Muscle of arm (tissue), 14 donors: ENCODE results near the gene FAF1. TPM values are rescaled to one million over a fixed set of nuclear protein-coding genes. Genes with fewer than 3 reads are reported as not detected.
"Not testable (repeated sequence)": the region's sequence is repeated elsewhere in the genome, so short reads cannot be mapped to it uniquely, and the experiment has no call there.

ENCODE experiments used
- DNase-seq: peaks from one replicate; pipeline ENCODE4 v3.0.0-alpha.2; 2013
- long read RNA-seq, 11 donors: transcript quantifications; one replicate each; lab custom pipeline, GENCODE V29; 2026
- polyA plus RNA-seq, 12 donors: library from polyadenylated mRNA; unstranded; fragments of 120-200 nt; gene quantifications; one replicate each; pipeline ENCODE4 v1.2.1, GENCODE V29; 2013; ENCODE audit not compliant: insufficient read length in 12 of 12

Gene FAF1
- polyA plus RNA-seq: 10 to 100 TPM in 11 of 12 donors, not detected in 1; 33.3 to 55.8 (median 49.1) TPM
- long read RNA-seq, donor 1, full-length matches to known transcripts: 6 of 6 reads
- long read RNA-seq, donor 1, partial matches to known transcripts: 0 of 6 reads
- long read RNA-seq, donor 1, other reads (novel, unspliced or antisense): 0 of 6 reads
- long read RNA-seq, donor 2, full-length matches to known transcripts: 8 of 8 reads
- long read RNA-seq, donor 2, partial matches to known transcripts: 0 of 8 reads
- long read RNA-seq, donor 2, other reads (novel, unspliced or antisense): 0 of 8 reads
- long read RNA-seq, donor 3, full-length matches to known transcripts: 5 of 5 reads
- long read RNA-seq, donor 3, partial matches to known transcripts: 0 of 5 reads
- long read RNA-seq, donor 3, other reads (novel, unspliced or antisense): 0 of 5 reads
- long read RNA-seq, donor 4, full-length matches to known transcripts: 3 of 3 reads
- long read RNA-seq, donor 4, partial matches to known transcripts: 0 of 3 reads
- long read RNA-seq, donor 4, other reads (novel, unspliced or antisense): 0 of 3 reads
- long read RNA-seq, donor 5, full-length matches to known transcripts: 13 of 13 reads
- long read RNA-seq, donor 5, partial matches to known transcripts: 0 of 13 reads
- long read RNA-seq, donor 5, other reads (novel, unspliced or antisense): 0 of 13 reads
- long read RNA-seq, donor 6, full-length matches to known transcripts: 6 of 6 reads
- long read RNA-seq, donor 6, partial matches to known transcripts: 0 of 6 reads
- long read RNA-seq, donor 6, other reads (novel, unspliced or antisense): 0 of 6 reads
- long read RNA-seq, donor 7, full-length matches to known transcripts: 2 of 2 reads
- long read RNA-seq, donor 7, partial matches to known transcripts: 0 of 2 reads
- long read RNA-seq, donor 7, other reads (novel, unspliced or antisense): 0 of 2 reads
- long read RNA-seq, donor 8, full-length matches to known transcripts: 3 of 3 reads
- long read RNA-seq, donor 8, partial matches to known transcripts: 0 of 3 reads
- long read RNA-seq, donor 8, other reads (novel, unspliced or antisense): 0 of 3 reads
- long read RNA-seq, donor 9, full-length matches to known transcripts: 1 of 1 reads
- long read RNA-seq, donor 9, partial matches to known transcripts: 0 of 1 reads
- long read RNA-seq, donor 9, other reads (novel, unspliced or antisense): 0 of 1 reads
- long read RNA-seq, donor 10, full-length matches to known transcripts: 10 of 10 reads
- long read RNA-seq, donor 10, partial matches to known transcripts: 0 of 10 reads
- long read RNA-seq, donor 10, other reads (novel, unspliced or antisense): 0 of 10 reads
- long read RNA-seq, donor 11, full-length matches to known transcripts: 1 of 1 reads
- long read RNA-seq, donor 11, partial matches to known transcripts: 0 of 1 reads
- long read RNA-seq, donor 11, other reads (novel, unspliced or antisense): 0 of 1 reads

DNA sequence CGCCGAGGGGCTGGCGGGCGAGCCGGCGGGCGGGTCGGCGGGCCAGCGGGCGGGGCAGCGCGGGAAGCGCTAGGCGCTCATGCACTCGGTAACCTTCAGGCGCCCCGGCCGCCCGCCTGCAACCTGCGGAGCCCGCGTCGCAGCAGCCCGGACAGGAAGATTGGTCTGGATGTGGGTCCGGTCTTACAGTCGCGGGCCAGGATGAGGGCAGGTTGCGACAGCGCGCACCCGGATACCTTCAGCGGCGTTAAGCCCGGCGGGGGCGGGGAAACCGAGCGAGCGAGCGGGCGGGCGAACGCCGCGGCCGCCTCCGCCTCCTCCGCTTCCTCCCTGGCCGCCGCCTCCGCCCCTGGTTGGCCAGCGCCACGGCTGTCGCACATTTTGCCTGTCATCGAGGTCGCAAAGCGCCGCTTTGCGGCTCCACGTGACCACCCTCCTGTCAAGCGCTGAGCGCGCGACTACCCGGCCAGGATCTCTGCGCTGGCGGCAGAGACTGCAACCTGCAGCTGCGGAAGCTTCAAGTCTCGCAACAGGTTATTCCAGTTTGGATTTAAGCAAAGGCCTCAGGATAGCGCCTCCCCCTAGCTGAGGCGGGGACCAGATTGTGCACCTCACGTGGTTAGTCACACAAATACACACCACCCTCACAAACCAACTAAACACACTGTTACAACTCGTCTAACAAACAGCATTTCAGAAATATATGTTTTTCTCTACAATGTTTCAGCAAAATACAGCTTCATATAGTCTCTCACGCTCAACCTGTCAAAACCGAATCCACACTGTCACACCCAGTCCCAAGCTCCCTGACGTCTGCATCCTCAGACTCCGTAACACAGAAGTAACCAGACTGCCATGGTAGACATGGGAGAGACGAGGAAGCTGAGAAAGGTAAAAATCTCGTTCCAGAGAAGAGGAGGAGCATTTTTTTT, at the start of gene FAF1:
Gene FAF1, minus strand, starts transcription at position 355 of the 932 bp plus-strand sequence. CDS start 456 bp downstream, outside the sequence.
- peak; percentile 97 for DNase-seq

- DNase-seq: no peak
Measured at GRCh38 chr1:51009381-51009780, 49.3 kb upstream of the FAF1 start.

- not testable (repeated sequence) for DNase-seq
Measured at GRCh38 chr1:51005549-51005948, 45.5 kb upstream of the FAF1 start.

DNA sequence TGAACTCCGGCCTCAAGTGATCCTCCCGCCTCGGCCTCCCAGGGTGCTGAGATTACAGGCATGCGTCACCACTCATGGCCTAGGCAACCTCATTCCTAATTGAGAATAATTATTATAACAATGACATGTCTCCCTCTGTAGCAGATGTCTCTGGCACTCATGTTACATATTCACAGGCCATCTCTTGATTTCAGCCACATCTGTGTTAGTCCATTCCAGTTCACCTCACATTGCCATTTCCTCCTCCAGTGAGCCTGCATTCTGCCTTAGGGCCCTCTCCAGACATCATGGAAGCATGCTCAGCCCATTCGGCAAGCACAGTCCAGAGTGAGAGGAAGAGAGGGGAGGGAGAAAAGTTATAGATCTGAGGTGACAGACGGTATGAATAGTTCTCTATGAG, 42.4 kb upstream of the FAF1 start:
- DNase-seq: no peak

- DNase-seq: no peak
Measured at GRCh38 chr1:51000651-51001050, 40.6 kb upstream of the FAF1 start.

GRCh38 chr1:51000160-51000559, 40.1 kb upstream of the FAF1 start:
- no peak for DNase-seq

- DNase-seq: not testable (repeated sequence)
Measured at GRCh38 chr1:50999375-50999774, 39.3 kb upstream of the FAF1 start.

DNA sequence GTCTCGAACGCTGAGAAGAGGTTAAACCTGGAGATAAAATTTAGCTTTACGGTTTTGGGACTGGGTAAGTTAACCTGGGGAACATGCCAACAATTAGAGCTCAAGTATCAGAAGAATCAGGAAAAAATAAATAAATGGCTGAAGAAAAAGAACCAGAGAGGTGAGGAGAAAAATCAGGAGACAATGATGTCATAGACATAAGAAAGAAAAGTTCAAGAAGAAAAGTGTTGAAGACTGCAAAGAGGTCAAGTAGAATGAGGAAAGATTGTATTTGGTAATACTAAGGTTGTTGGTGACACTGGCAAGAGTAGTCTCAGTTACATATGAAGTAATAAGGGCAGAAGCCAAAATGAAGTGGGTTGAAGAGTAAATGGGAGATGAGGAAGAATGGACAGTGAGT, 36.0 kb upstream of the FAF1 start:
- DNase-seq: no peak

DNA sequence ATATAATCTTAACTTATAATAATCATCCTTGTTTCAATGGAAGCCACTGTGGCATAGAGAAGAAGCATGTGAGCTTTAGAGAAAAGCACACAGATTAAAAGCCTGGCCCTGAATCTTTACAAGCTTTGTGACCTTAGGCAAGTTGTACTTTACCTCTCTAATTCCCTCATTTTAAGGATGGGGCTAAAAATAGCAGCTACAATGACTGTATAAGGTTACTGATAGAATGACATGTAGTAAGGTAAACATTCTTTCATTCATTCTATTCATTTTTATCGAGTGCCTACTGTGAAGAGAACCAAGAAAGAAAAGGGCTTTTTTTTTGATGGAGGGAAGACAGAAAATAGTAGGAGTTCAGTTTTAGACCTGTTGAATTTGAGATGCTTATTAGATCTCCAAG, 35.6 kb upstream of the FAF1 start:
- DNase-seq: no peak

DNA sequence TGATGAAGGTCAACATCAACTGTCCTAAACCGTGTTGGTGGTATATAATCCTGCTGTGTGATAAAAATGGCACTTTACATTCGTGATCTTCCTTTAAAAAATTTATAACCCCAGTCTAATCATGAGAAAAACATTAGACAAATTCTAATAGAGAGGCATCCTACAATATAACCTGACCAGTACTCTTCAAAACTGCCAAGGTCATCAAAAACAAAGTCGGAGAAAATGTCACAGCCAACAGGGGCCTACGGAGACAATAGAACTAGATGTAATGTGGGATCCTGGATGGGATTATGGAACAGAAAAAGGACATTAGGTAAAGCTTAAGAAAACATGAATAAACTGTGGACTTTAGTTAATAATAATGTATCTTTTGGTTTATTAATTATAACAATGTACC, 34.9 kb upstream of the FAF1 start:
- no peak for DNase-seq

DNA sequence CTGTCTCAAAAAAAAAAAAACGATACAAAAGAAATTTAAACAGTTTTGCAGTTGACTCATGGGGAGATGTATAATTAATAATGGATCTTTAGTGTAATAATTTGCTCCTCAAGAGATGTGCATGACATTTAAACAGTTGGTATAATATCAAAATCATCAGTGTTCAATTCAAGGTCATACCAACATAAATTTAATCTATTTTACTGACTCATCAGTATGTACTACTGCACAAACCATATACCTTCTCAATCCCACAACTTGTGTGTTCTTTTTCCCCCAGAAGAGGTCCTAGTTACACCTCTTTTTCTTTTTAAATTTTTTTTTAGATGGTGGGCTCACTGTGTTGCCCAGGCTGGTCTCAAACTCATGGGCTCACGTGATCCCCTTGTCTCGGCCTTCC, 33.6 kb upstream of the FAF1 start:
- DNase-seq: no peak

GRCh38 chr1:50992532-50993318, 32.7 kb upstream of the FAF1 start:
- DNase-seq: no peak

DNA sequence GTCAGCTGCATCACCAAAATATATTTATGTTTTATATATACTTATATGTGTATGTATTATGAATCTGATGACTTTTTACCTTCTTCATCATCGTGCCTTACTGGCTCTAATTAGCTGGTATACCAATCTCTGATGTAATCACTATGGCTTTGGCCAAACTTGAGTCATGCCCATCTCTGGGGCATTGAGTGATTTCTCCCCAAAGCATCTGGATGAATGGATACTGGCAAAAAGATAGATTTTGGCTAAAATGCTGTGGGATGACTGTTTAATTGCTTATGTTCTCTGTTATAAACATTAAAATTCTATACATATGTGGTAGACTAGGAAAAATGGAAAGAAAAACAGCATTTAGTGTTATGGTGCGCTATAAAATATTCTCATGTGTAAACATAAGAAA, 29.6 kb upstream of the FAF1 start:
- no peak for DNase-seq

- no peak for DNase-seq
Measured at GRCh38 chr1:50986653-50987052, 26.6 kb upstream of the FAF1 start.

DNA sequence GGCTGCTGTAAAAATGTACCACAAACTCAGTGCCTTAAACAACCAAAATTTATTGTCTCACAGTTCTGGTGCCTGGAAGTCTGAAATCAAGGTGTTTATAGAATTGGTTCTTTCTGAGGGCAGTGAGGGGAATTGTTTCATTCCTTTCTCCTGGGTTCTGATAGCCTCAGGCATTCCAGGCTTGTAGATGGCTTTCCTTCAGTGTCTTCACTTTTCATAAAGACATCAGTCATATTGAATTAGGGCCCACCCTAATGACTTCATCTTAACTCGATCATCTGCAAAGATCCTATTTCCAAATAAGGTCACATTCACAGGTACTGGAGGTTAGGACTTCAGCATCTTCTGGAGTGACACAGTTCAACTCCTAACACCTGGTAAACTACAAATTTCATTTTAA, 25.0 kb upstream of the FAF1 start:
- DNase-seq: no peak

GRCh38 chr1:50983219-50983802, 23.2 kb upstream of the FAF1 start:
- DNase-seq: no peak

DNA sequence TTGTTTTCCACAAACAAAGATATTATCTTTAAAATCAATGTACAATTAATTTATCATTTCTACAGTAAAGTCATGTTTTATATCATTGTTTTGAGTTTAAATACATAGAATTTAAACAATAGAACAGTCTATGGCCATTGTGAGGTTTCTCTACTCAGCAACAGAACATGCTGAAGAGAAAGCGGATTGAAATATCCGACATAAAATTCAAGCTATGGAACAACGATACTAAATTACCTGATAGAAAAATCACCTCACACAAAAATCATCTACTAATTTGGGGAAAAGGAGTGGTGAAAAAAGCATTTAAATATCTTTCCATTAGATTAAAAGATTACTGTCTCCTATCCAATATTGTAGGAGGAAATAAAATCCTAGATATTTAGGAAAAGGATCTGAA, 22.5 kb upstream of the FAF1 start:
- no peak for DNase-seq

GRCh38 chr1:50981741-50982140, 21.7 kb upstream of the FAF1 start:
- DNase-seq: no peak

- DNase-seq: no peak
Measured at GRCh38 chr1:50980505-50980904, 20.4 kb upstream of the FAF1 start.
